ENCODE data around the gene ZEB2. TPM values are rescaled to one million over a fixed set of nuclear protein-coding genes. Genes with fewer than 3 reads are reported as not detected.

Gene ZEB2
- total RNA-seq, 1 experiment from 2014 or later = 1.2 TPM

GRCh38 chr2:144362401-144362800, 157.5 kb downstream of the ZEB2 start:
- no peaks in the 10 kb centered on the region for H4K20me1 ChIP-seq (ENCODE audit: control insufficient read depth, insufficient read depth, insufficient read length)
- no peak overlapping the region for H3K9ac ChIP-seq (ENCODE audit: extremely low read depth, insufficient read length, low read length)
- H2BK120ac ChIP-seq (ENCODE audit: low read depth, low read length, poor library complexity, severe bottlenecking) = no peak overlapping the region
- H3K9me3 Mint-ChIP-seq = no peaks in the 10 kb centered on the region
- no peak overlapping the region for H3K23ac ChIP-seq (ENCODE audit: insufficient read length, low read depth, low read length)
- no peak overlapping the region for H2BK20ac ChIP-seq (ENCODE audit: low read depth, low read length, poor library complexity, severe bottlenecking)
- no peak overlapping the region for H4K8ac ChIP-seq (replicated peaks; ENCODE audit: insufficient read length, low read depth, low read length)
- H2BK15ac ChIP-seq (ENCODE audit: low read depth, low read length) = no peak overlapping the region
- no peaks in the 10 kb centered on the region for H3K23me2 ChIP-seq (ENCODE audit: insufficient read length, low read depth, low read length, poor library complexity, severe bottlenecking)
- H3K56ac ChIP-seq (ENCODE audit: insufficient read length, low read depth, low read length) = no peak overlapping the region
- H3K27ac ChIP-seq (ENCODE audit: insufficient read length, low read depth, low read length) = no peak overlapping the region
- H3K4me3 Mint-ChIP-seq = no peak overlapping the region
- H2BK12ac ChIP-seq (ENCODE audit: insufficient read length, low read depth, low read length) = no peak overlapping the region
- H2BK5ac ChIP-seq (ENCODE audit: insufficient read length, low read length) = no peak overlapping the region
- WGBS (ENCODE audit: extremely low coverage, insufficient read length, low lambda C conversion rate) = no CpG with 5 or more reads among the region's 1 CpG
- H3K9me3 ChIP-seq (ENCODE audit: control insufficient read depth, low read depth, low read length) = no peaks in the 10 kb centered on the region
- no peak overlapping the region for H3K14ac ChIP-seq (ENCODE audit: insufficient read depth, low read length)
- H3K27me3 Mint-ChIP-seq (ENCODE audit: low read depth) = no peaks in the 10 kb centered on the region
- H3K27me3 ChIP-seq (ENCODE audit: insufficient read depth, low read length) = no peaks in the 10 kb centered on the region
- DNase-seq = no peak
- H4K5ac ChIP-seq (ENCODE audit: insufficient read length, low read depth, low read length) = no peak overlapping the region
- H3K36me3 Mint-ChIP-seq (ENCODE audit: insufficient read depth in 1 of 3, low read depth in 3 of 3) = no peaks in the 10 kb centered on the region
- no peak overlapping the region for H3K18ac ChIP-seq (ENCODE audit: insufficient read length, low read depth, low read length)
- no peak overlapping the region for H3K27ac Mint-ChIP-seq
- peaks cover 0 to 5% of the 10 kb centered on the region in 2 experiments; a peak in 2 of 4 replicates for H3K4me1 Mint-ChIP-seq
- H3K79me1 ChIP-seq (ENCODE audit: insufficient read depth, low read depth, low read length, poor library complexity, severe bottlenecking) = no peaks in the 10 kb centered on the region
- H3K4me1 ChIP-seq (ENCODE audit: insufficient read depth, low read length) = peaks cover 2% of the 10 kb centered on the region; the same call in 1 of the 2 replicates
- no peak for TF ChIP-seq CTCF (conservative IDR thresholded peaks at IDR 0.05)
- H2AK5ac ChIP-seq (ENCODE audit: insufficient read length, low read length) = no peak overlapping the region
- no peak overlapping the region for H3K4me2 ChIP-seq (ENCODE audit: insufficient read depth, insufficient read length, low read length)
- no peak overlapping the region for H3K4ac ChIP-seq (ENCODE audit: low read depth, low read length)
- no peaks in the 10 kb centered on the region for H3K79me2 ChIP-seq (ENCODE audit: insufficient read depth, low read length)
- H2AFZ ChIP-seq (ENCODE audit: low read length) = no peak overlapping the region
- H4K91ac ChIP-seq (ENCODE audit: insufficient read length, low read depth, low read length) = no peak overlapping the region
- no peak overlapping the region for H3T11ph ChIP-seq (ENCODE audit: low read length)

Data from H9 (cell line).